Measurements from ENCODE around the gene MRPL42.

Gene MRPL42

GRCh38 chr12:93441081-93441616 is 26.2 kb upstream of the MRPL42 start:
- no peaks in the 10 kb centered on the region for H3K9me3 Mint-ChIP-seq
- peak overlapping the region; percentile 97 to 98 for H3K27ac Mint-ChIP-seq
- peak; percentile 11 for ATAC-seq
- DNase-seq: peak; percentile 36 to 55
- no peaks in the 10 kb centered on the region for H3K27me3 Mint-ChIP-seq
- peaks cover 59% of the 10 kb centered on the region for H3K4me1 Mint-ChIP-seq
- peak overlapping the region; percentile 91 to 95 for H3K4me3 Mint-ChIP-seq

GRCh38 chr12:93441617-93442410 is 25.5 kb upstream of the MRPL42 start, which contains the start of gene UBE2N:
Gene UBE2N (minus strand): TSS chr12:93441947. CDS start chr12:93441884, 63 bp downstream.
- Mint-ChIP-seq H3K4me1 (peaks cover 52% of the 10 kb centered on the region), H3K4me3 (peak within 1 kb of the TSS; percentile 98 to 100), H3K27me3 (no peaks in the 10 kb centered on the region), H3K9me3 (no peaks in the 10 kb centered on the region), H3K27ac (peak within 1 kb of the TSS; percentile 97 to 98)
- ATAC-seq (peak; percentile 92), DNase-seq (peak; percentile 94 to 96)

DNA sequence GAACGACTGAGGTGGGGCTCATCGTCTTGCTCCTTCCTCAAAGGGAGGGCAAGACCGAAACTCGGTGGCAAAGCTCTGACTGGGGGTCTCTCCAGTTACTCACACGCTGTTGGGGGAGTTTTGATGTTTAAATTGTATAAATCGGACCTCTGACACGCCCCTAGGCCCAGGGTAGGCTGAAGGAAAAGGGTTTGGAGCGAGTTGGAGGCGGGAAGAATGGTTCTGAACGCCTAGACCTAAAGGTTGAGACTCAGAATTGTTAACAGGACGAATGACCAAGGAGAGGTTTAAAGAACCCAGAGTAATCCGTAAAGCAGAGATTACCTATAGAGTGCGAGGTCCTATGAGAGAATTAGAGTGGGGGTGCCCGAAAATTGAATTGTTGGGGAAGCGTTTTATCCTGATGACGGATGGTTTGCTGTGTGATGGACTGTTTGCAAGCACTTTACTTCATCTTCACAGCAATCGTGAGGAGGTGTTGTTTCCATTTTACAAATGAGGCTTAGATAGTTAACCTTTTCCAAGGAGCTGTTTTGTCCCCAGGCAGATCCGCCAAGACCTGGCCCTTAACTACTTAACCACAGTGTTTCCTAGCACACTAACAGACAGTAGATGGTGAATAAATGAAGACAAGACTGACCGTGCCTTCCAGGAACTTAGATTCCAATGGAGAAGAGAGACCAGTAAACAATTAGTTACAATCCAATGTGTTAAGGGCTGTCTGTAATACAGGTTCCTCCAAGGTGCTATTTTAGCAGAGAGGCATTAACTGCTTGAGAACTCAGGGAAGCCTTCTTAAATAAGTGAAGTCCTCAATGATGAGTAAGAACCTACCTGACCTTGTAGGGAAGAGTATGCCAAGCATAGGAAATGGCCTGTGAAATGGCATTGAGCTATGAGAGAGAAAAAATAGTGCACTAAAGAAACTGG is 24.6 kb upstream of the MRPL42 start:
- Mint-ChIP-seq H3K4me3 (peak overlapping the region; percentile 98 to 100), H3K4me1 (peaks cover 49% of the 10 kb centered on the region), H3K27me3 (no peaks in the 10 kb centered on the region), H3K27ac (peak overlapping the region; percentile 96 to 97), H3K9me3 (no peaks in the 10 kb centered on the region)
- ATAC-seq (no peak), DNase-seq (no peak)

GRCh38 chr12:93443576-93443975 is 23.7 kb upstream of the MRPL42 start:
- no peak overlapping the region for H3K27ac Mint-ChIP-seq
- H3K4me1 Mint-ChIP-seq: peaks cover 47% of the 10 kb centered on the region
- H3K27me3 Mint-ChIP-seq: no peaks in the 10 kb centered on the region
- DNase-seq (no peak), ATAC-seq (no peak)
- no peak overlapping the region for H3K4me3 Mint-ChIP-seq
- H3K9me3 Mint-ChIP-seq: no peaks in the 10 kb centered on the region

- DNase-seq (no peak), ATAC-seq (peak; percentile 55)
- no peaks in the 10 kb centered on the region for H3K9me3 Mint-ChIP-seq
- no peak overlapping the region for H3K4me3 Mint-ChIP-seq
- H3K27me3 Mint-ChIP-seq: no peaks in the 10 kb centered on the region
- peaks cover 28% of the 10 kb centered on the region for H3K4me1 Mint-ChIP-seq
- H3K27ac Mint-ChIP-seq: no peak overlapping the region
These were observed 19.6 kb upstream of the MRPL42 start for GRCh38 chr12:93447555-93448290.

DNA sequence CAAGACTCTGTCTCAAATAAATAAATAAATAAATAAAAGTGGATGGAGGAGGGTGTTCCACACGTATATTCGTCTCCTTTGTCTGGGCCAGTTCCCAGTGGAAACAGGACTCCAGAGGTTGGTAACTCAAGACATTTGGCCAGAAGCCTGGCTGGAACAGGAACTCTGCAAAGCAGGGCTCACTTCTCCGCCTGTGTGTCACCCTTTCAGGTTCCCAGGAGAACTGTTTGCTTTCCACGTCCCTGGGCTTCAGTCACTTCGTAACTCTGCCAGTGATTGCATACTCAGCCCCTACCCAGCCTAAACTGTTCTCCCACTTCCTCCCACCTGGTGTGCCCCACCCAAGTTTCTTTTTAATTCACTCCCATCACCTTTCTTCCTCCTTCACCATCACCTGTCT is 18.5 kb upstream of the MRPL42 start:
- Mint-ChIP-seq H3K27me3 (no peaks in the 10 kb centered on the region), H3K27ac (no peak overlapping the region), H3K4me3 (no peak overlapping the region), H3K9me3 (no peaks in the 10 kb centered on the region), H3K4me1 (peaks cover 19% of the 10 kb centered on the region)
- no peak for ATAC-seq
- DNase-seq: no peak

DNA sequence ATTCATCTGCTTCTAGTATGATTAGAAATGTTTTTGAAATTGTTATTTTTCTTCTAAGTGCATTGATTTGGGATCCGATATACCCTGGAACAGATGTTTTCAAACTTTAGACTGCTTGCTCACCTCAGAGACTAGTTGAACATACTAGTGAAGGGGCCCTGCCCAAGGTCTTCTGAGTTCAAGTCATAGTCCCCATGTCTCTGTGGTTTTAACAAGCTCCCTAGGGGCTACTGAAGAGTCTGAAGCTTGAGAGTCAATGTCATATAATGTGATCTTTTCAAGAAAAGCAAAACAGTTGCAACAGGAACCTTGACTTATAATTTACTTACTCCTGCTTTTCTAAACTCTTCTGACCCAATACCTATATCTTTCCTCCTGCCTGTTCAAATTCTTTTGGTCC is 18.0 kb upstream of the MRPL42 start:
- DNase-seq (no peak), ATAC-seq (no peak)
- H3K9me3 Mint-ChIP-seq: no peaks in the 10 kb centered on the region
- no peak overlapping the region for H3K27ac Mint-ChIP-seq
- H3K27me3 Mint-ChIP-seq: no peaks in the 10 kb centered on the region
- H3K4me1 Mint-ChIP-seq: peaks cover 19% of the 10 kb centered on the region
- H3K4me3 Mint-ChIP-seq: no peak overlapping the region

- Mint-ChIP-seq H3K27ac (no peak overlapping the region), H3K4me3 (no peak overlapping the region), H3K27me3 (no peaks in the 10 kb centered on the region), H3K4me1 (peaks cover 19% of the 10 kb centered on the region), H3K9me3 (no peaks in the 10 kb centered on the region)
- ATAC-seq (no peak), DNase-seq (no peak)
These were observed 15.7 kb upstream of the MRPL42 start for GRCh38 chr12:93451423-93452158.

- H3K4me1 Mint-ChIP-seq: peaks cover 7% of the 10 kb centered on the region
- H3K9me3 Mint-ChIP-seq: no peaks in the 10 kb centered on the region
- ATAC-seq (no peak), DNase-seq (no peak)
- no peak overlapping the region for H3K4me3 Mint-ChIP-seq
- no peaks in the 10 kb centered on the region for H3K27me3 Mint-ChIP-seq
- no peak overlapping the region for H3K27ac Mint-ChIP-seq
These were observed 13.7 kb upstream of the MRPL42 start for GRCh38 chr12:93453633-93454032.

- no peak overlapping the region for H3K4me3 Mint-ChIP-seq
- ATAC-seq (no peak), DNase-seq (no peak)
- no peak overlapping the region for H3K27ac Mint-ChIP-seq
- H3K27me3 Mint-ChIP-seq: no peaks in the 10 kb centered on the region
- no peaks in the 10 kb centered on the region for H3K4me1 Mint-ChIP-seq
- H3K9me3 Mint-ChIP-seq: no peaks in the 10 kb centered on the region
These were observed 11.2 kb upstream of the MRPL42 start for GRCh38 chr12:93456077-93456476.

GRCh38 chr12:93459097-93459496 is 8.2 kb upstream of the MRPL42 start:
- H3K9me3 Mint-ChIP-seq: no peaks in the 10 kb centered on the region
- H3K27me3 Mint-ChIP-seq: no peaks in the 10 kb centered on the region
- no peak overlapping the region for H3K4me3 Mint-ChIP-seq
- no peak for DNase-seq
- H3K27ac Mint-ChIP-seq: no peak overlapping the region
- ATAC-seq: no peak
- H3K4me1 Mint-ChIP-seq: no peaks in the 10 kb centered on the region

GRCh38 chr12:93460003-93460402 is 7.3 kb upstream of the MRPL42 start:
- Mint-ChIP-seq H3K27ac (no peak overlapping the region), H3K27me3 (no peaks in the 10 kb centered on the region), H3K9me3 (no peaks in the 10 kb centered on the region), H3K4me3 (no peak overlapping the region), H3K4me1 (no peaks in the 10 kb centered on the region)
- ATAC-seq (no peak), DNase-seq (no peak)

- no peaks in the 10 kb centered on the region for H3K4me1 Mint-ChIP-seq
- H3K27me3 Mint-ChIP-seq: no peaks in the 10 kb centered on the region
- no peaks in the 10 kb centered on the region for H3K9me3 Mint-ChIP-seq
- H3K4me3 Mint-ChIP-seq: no peak overlapping the region
- DNase-seq (no peak), ATAC-seq (no peak)
- no peak overlapping the region for H3K27ac Mint-ChIP-seq
These were observed 6.4 kb upstream of the MRPL42 start for GRCh38 chr12:93460902-93461301.

GRCh38 chr12:93461503-93461902 is 5.8 kb upstream of the MRPL42 start:
- Mint-ChIP-seq H3K9me3 (no peaks in the 10 kb centered on the region), H3K27ac (no peak overlapping the region), H3K4me1 (no peaks in the 10 kb centered on the region), H3K27me3 (no peaks in the 10 kb centered on the region), H3K4me3 (no peak overlapping the region)
- no peak for DNase-seq
- ATAC-seq: no peak

DNA sequence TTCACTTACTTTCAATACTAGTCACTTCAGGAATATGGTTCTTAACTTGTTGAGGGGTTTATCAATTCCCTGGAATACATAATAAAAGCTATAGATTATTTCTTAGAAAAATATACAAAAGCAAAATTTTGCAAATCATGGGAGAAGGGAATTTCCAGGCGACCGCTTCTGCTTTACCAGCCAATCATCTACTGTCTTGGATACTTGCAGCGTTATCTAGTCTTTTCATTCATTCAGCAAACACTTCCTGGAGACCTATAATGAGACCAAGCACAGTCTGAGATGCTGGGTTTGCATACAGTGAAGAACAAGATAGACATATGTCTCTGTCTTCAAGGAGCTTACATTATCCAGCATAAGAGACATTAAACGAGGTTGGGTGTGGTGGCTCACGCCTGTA is 1.5 kb upstream of the MRPL42 start:
- H3K4me1 Mint-ChIP-seq: peaks cover 27% of the 10 kb centered on the region
- no peaks in the 10 kb centered on the region for H3K9me3 Mint-ChIP-seq
- H3K27ac Mint-ChIP-seq: no peak overlapping the region
- no peak for DNase-seq
- no peak for ATAC-seq
- H3K4me3 Mint-ChIP-seq: no peak overlapping the region
- no peaks in the 10 kb centered on the region for H3K27me3 Mint-ChIP-seq

Data from stimulated activated naive CD8-positive, alpha-beta T cell treated with anti-CD3 and anti-CD28 coated beads, Interleukin-15, amount 100 ng/mL, for 72 hours (primary cell).